ENCODE measurements around the gene TPPP2.
A peak's percentile ranks its signal among the peaks of the same experiment; 100 is the strongest.

TPPP2 gene

DNA sequence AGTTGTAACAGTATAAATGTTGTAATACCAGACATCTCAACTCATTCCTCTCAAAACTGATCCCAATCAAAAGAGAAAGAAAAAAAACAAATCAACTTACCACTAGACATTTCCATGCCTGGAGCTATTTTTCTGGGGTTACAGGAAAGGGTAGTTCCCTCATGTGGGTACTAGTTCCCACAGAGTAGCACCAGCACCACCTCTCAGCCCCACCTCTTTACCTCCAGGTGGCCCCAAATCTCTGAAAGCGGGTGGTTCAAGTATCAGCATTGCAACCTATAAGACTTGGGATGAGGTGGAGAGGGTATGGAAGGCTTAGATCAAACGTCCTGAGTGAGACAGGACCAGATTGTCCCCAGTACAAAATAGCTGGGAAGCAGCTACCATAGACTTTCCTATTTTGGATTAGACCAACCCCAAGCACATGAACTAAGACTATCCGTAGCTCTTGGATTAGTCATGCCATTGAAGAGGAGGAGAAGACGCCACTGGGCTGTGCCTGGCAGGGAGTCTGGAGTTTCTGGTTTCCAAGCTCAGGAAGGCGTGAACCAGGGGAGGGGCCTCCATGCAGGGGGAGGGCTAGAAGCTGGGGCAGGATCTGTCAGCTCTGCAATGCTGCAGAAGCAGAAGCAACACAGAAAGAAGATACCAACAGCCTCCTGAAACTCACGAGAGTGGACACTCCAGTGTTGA lies 31.2 kb upstream of the TPPP2 start, which contains the start of gene SLC39A2:
SLC39A2 (plus strand) TSS at position 620 of the 693 bp plus-strand sequence. CDS start 154 bp downstream, outside the sequence.
- Histone ChIP-seq H3K9me3 (ENCODE audit: control insufficient read depth, insufficient read depth, low read depth, low read length) (no peaks in the 10 kb centered on the region), H3K4me1 (ENCODE audit: control insufficient read depth, insufficient read depth, low read length) (no peaks in the 10 kb centered on the region), H3K36me3 (ENCODE audit: control insufficient read depth in 2 of 2, insufficient read depth in 1 of 2, low read length in 2 of 2) (peaks cover 37 to 42% of the 10 kb centered on the region in 2 experiments), H3K27ac (ENCODE audit: extremely low read depth, low read depth, low read length) (no peak within 1 kb of the TSS), H3K4me3 (ENCODE audit: low read depth, low read length) (no peak within 1 kb of the TSS)
- POLR2A ChIA-PET, result interaction anchor here (0.6 to 1.2 kb wide), 4 partner anchors 22 to 345 kb away, joined by 3 to 5 read pairs (median 3); no protein-coding TSS in a partner anchor
- CTCF ChIA-PET, result interaction anchor here (0.6 to 5.4 kb wide), 7 partner anchors 7 to 106 kb away, joined by 3 to 35 read pairs (median 5); no protein-coding TSS in a partner anchor
- TF ChIP-seq, protein P1, sequence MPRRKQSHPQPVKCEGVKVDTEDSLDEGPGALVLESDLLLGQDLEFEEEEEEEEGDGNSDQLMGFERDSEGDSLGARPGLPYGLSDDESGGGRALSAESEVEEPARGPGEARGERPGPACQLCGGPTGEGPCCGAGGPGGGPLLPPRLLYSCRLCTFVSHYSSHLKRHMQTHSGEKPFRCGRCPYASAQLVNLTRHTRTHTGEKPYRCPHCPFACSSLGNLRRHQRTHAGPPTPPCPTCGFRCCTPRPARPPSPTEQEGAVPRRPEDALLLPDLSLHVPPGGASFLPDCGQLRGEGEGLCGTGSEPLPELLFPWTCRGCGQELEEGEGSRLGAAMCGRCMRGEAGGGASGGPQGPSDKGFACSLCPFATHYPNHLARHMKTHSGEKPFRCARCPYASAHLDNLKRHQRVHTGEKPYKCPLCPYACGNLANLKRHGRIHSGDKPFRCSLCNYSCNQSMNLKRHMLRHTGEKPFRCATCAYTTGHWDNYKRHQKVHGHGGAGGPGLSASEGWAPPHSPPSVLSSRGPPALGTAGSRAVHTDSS (tag by site-specific recombination; IDR thresholded peaks at IDR 0.05), result peak; percentile 48
- no peak for TF ChIP-seq FEZF1 (tag by site-specific recombination; IDR thresholded peaks at IDR 0.05)
- peak; percentile 67 for TF ChIP-seq SP3 (tag by site-specific recombination; IDR thresholded peaks at IDR 0.05)
- no peak for TF ChIP-seq ZNF610 (tag by site-specific recombination; IDR thresholded peaks at IDR 0.05; ENCODE audit: borderline replicate concordance)
- peak; percentile 69 for TF ChIP-seq SP2 (tag by site-specific recombination; IDR thresholded peaks at IDR 0.05)
- TF ChIP-seq EGR2 (tag by site-specific recombination; IDR thresholded peaks at IDR 0.05; ENCODE audit: low read depth), result no peak
- TF ChIP-seq ZNF19 (tag by site-specific recombination; IDR thresholded peaks at IDR 0.05; ENCODE audit: low read depth), result no peak
- TF ChIP-seq ZNF140 (tag by site-specific recombination; IDR thresholded peaks at IDR 0.05), result no peak
- TF ChIP-seq, protein P2, sequence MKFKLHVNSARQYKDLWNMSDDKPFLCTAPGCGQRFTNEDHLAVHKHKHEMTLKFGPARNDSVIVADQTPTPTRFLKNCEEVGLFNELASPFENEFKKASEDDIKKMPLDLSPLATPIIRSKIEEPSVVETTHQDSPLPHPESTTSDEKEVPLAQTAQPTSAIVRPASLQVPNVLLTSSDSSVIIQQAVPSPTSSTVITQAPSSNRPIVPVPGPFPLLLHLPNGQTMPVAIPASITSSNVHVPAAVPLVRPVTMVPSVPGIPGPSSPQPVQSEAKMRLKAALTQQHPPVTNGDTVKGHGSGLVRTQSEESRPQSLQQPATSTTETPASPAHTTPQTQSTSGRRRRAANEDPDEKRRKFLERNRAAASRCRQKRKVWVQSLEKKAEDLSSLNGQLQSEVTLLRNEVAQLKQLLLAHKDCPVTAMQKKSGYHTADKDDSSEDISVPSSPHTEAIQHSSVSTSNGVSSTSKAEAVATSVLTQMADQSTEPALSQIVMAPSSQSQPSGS (tag by site-specific recombination; IDR thresholded peaks at IDR 0.05; ENCODE audit: low read depth), result no peak
- 0 out of 2 replicates have a peak, but pooled peaks have one; percentile 32 for TF ChIP-seq SP7 (tag by site-specific recombination; IDR thresholded peaks at IDR 0.05)
- 0 out of 2 replicates have a peak, but pooled peaks have one; percentile 34 for TF ChIP-seq ZEB2 (tag by site-specific recombination; IDR thresholded peaks at IDR 0.05)
- TF ChIP-seq, protein P3, sequence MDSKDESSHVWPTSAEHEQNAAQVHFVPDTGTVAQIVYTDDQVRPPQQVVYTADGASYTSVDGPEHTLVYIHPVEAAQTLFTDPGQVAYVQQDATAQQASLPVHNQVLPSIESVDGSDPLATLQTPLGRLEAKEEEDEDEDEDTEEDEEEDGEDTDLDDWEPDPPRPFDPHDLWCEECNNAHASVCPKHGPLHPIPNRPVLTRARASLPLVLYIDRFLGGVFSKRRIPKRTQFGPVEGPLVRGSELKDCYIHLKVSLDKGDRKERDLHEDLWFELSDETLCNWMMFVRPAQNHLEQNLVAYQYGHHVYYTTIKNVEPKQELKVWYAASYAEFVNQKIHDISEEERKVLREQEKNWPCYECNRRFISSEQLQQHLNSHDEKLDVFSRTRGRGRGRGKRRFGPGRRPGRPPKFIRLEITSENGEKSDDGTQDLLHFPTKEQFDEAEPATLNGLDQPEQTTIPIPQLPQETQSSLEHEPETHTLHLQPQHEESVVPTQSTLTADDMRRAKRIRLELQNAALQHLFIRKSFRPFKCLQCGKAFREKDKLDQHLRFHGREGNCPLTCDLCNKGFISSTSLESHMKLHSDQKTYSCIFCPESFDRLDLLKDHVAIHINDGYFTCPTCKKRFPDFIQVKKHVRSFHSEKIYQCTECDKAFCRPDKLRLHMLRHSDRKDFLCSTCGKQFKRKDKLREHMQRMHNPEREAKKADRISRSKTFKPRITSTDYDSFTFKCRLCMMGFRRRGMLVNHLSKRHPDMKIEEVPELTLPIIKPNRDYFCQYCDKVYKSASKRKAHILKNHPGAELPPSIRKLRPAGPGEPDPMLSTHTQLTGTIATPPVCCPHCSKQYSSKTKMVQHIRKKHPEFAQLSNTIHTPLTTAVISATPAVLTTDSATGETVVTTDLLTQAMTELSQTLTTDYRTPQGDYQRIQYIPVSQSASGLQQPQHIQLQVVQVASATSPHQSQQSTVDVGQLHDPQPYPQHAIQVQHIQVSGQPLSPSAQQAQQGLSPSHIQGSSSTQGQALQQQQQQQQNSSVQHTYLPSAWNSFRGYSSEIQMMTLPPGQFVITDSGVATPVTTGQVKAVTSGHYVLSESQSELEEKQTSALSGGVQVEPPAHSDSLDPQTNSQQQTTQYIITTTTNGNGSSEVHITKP (tag by site-specific recombination; IDR thresholded peaks at IDR 0.05), result peak; percentile 93
- TF ChIP-seq HOXA7 (CRISPR knock-in tag; IDR thresholded peaks at IDR 0.05; ENCODE audit: borderline replicate concordance), result no peak
- TF ChIP-seq OSR2 (tag by site-specific recombination; IDR thresholded peaks at IDR 0.05), result peak; percentile 37
- TF ChIP-seq ZNF561 (tag by site-specific recombination; IDR thresholded peaks at IDR 0.05; ENCODE audit: borderline replicate concordance), result 0 out of 2 replicates have a peak, but pooled peaks have one; percentile 25
- peak; percentile 58; the same call in 1 of the 2 replicates for TF ChIP-seq ZBTB17 (tag by site-specific recombination; IDR thresholded peaks at IDR 0.05)
- peak; percentile 41; the same call in 1 of the 2 replicates for TF ChIP-seq WT1 (tag by site-specific recombination; IDR thresholded peaks at IDR 0.05)
- TF ChIP-seq ZNF600 (tag by site-specific recombination; IDR thresholded peaks at IDR 0.05), result peak; percentile 75
- TF ChIP-seq, protein P4, sequence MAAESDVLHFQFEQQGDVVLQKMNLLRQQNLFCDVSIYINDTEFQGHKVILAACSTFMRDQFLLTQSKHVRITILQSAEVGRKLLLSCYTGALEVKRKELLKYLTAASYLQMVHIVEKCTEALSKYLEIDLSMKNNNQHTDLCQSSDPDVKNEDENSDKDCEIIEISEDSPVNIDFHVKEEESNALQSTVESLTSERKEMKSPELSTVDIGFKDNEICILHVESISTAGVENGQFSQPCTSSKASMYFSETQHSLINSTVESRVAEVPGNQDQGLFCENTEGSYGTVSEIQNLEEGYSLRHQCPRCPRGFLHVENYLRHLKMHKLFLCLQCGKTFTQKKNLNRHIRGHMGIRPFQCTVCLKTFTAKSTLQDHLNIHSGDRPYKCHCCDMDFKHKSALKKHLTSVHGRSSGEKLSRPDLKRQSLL (tag by site-specific recombination; IDR thresholded peaks at IDR 0.05), result no peak
- TF ChIP-seq KLF9 (tag by site-specific recombination; IDR thresholded peaks at IDR 0.05; ENCODE audit: low read depth), result no peak
- TF ChIP-seq ZNF629 (tag by site-specific recombination; IDR thresholded peaks at IDR 0.05), result 0 out of 2 replicates have a peak, but pooled peaks have one; percentile 16
